NCI-H2171 treated with DMSO at 0.1 percent for 48 hours (cell line): ENCODE results near the gene MYOF.
"Not testable (repeated sequence)": the region's sequence is repeated elsewhere in the genome, so short reads cannot be mapped to it uniquely, and the experiment has no call there.

Experiments
- DNase-seq: peaks from one replicate; lab custom pipeline; 2025; lab: John Stamatoyannopoulos, UW

Gene MYOF

DNA sequence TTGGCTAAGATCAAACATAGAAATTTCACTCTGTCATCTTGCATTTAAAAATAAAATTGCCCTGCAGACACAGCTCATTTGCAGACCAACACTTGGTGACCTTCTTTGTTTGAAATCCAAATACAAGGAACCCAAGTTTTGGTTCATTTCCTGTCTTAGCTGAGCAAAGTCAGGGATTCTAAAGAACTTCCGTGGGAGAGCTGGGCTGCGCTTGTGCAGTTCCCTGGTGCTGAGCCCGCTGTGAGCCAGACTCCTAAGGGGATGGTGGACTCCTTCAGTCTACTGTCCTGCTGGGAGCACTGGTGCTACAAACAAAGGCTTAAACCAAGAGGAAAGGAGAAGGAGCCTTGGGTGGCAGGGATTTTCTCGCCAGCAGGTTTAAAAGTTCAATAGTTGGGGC, 60.0 kb downstream of the MYOF start:
- no peak for DNase-seq

DNA sequence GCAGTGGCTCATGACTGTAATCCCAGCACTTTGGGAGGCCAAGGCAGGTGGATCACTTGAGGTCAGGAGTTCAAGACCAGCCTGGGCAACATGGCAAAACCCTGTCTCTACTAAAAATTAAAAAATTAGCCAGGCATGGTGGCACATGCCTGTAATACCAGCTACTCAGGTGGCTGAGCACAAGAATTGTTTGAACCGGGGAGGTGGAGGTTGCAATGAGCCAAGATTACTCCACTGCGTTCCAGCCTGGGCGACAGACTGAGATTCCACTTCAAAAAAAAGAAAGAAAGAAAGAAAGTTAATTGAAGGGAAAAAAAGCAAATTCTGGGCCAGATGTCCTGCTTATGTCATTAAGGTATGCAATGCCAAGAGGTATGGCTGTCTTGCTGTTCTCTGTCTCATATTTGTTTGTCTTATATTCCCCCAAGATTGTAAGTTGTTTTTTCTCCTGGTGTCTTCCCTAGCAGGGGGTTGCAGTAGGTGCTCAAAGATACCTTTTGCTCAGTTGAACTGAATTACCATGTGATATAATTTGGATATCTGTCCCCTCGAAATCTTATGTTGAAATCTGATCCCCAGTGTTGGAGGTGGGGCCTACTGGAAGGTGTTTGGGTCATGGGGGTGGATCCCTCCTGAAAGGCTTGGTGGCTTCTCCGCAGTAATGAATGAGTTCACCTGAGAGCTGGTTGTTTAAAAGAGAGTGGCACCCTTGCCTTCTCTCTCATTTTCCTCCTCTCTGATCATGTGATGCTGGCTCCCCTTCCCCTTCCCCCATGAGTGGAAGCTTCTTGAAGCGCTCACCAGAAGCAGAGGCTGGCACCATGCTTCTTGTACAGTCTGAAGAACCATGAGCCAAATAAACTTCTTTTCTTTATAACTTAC, 60.9 kb downstream of the MYOF start:
- DNase-seq: peak; percentile 88

DNA sequence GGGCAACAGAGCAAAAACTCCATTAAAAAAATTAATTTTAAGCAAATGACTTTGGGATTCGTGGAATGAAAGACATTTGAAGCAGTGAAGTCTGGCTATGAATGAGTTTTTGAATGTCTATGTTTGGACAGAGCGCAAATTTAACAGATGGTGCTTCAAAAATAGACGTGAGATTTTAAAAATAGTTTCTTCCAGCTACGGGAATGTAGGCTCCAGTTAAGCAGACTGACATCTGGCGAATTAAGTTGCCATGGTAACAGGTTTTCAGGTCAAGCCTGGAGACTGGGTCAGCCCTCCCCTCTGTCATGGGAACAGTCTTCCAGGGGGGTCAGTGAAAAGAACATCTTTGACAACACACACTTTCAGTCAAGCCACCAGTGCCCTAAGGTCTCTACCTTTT, 62.0 kb downstream of the MYOF start:
- DNase-seq: peak; percentile 76

DNA sequence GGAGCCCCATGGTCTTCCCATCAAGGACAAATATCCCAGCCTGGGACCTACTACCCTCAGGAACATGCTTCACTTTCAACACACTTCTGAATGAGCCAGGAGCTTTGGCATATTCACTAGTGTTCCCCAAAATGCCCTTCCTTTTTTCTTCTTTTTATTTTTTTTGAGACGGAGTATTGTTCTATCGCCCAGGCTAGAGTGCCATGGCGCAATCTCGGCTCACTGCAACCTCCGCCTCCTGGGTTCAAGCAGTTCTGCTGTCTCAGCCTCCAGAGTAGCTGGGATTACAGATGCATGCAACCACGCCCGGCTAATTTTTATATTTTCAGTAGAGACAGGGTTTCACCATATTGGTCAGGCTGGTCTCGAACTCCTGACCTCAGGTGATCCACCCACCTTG, 63.1 kb downstream of the MYOF start:
- not testable (repeated sequence) for DNase-seq

DNA sequence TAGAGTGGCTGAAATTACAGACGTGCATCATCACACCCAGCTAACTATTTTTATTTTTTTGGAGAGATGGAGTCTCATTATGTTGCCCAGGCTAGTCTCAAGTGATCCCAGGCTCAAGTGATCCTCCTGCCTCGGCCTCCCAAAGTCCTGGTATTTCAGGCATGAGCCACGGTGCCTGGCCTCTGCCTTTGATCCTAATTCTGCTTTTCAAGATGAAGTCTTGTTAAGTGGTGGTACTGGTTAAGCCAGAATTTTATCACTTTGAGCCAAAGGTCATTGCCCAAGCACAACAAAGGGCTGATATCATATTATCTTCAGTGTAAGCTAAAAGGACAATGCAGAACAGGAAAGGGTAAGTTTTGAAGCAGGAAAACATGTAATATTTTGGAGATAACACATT, 64.2 kb downstream of the MYOF start:
- peak; percentile 33 for DNase-seq

DNA sequence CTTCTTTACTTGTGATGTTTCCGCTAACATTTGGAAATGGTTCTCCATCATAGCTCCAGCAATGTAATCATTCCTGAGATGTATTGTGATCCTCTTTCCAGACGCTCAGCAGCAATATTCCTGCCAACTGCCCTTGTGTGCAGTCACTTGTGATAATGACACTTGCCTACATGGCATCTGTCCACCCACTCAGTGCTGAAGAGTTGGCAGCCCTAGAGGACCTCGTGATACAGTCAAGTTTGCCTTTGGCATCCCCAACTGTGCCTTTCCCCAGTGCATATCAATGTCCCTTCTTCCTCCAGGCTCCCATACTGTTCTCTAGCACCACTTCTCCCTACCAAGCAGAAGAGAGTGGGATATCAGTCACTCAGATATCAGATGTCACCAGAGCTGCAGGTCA, 64.9 kb downstream of the MYOF start:
- peak; percentile 80 for DNase-seq

DNA sequence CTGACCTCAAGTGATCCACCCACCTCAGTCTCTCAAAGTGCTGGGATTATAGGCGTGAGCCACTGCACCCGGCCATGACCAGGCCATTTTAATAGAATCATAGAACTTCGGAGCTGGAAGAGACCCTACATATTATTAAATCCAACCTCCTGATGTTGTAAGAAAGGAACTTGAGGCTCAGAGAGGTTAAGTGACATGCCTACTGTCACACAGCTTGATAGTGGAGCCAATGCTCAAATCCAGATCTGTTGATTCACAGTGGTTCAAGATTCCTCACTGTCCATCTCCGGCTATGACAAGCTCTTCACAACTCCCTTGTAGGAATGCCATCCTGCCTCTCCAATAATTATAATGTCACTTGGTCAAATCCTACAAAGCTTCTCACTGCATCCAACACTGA, 65.3 kb downstream of the MYOF start:
- no peak for DNase-seq

DNA sequence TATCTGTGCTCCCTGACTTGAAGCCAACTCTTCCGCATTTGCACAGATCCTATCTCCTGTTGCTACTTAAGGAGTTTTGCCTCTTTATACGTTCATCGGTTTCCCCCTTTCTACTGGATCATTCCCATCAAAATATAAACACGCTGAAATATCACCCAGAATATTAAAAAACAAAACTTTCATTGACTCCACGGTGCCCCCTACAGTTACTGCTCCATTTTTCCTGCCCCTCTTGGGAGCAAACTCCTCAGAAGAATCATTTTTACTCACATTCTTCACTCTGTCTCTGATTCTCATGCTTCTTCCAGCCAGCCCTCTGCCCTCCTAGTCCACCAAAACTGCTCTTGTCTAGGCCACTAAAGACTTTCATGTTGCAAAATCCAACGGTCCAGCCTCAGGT, 66.4 kb downstream of the MYOF start:
- DNase-seq: no peak

DNA sequence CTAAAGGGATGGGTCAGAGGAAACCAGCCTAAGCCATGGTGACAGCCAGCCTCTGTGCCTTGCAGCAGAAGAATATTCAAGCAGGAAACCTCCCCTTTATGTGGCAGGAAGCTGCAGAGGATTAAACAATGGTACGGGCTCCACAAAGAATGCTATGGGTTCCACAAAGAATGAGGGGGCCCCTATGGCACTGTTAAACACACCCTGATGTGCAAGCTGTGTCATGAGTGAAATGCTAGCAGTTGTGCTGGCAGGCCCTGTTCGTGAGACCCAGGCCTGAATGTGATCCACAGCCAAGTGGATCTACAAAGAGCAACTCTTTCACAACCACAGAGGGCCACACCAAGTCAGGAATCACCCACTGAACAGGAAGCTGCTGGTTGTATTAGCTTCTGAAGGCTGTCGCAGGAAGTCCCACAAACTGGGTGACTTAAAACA, 68.9 kb downstream of the MYOF start:
- DNase-seq: no peak

DNA sequence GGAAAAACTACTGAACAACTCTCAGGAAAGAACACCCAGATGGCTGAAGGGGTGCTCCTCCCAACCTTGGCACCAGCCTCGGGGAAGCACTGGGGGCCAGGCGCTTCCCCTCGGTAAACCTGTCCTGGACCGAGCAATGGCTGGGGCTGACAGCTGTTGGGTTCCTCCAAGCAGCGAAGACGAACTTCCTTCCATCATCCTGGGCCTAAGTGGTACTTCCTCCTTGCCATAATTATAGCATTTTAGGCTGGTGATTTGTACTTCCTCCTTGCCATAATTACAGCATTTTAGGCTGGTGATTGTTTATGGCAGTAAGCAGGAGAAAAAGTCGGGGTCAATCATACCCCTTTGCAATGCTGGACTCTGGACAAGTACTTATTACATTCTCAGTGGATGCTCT, 69.3 kb downstream of the MYOF start:
- DNase-seq: no peak

DNA sequence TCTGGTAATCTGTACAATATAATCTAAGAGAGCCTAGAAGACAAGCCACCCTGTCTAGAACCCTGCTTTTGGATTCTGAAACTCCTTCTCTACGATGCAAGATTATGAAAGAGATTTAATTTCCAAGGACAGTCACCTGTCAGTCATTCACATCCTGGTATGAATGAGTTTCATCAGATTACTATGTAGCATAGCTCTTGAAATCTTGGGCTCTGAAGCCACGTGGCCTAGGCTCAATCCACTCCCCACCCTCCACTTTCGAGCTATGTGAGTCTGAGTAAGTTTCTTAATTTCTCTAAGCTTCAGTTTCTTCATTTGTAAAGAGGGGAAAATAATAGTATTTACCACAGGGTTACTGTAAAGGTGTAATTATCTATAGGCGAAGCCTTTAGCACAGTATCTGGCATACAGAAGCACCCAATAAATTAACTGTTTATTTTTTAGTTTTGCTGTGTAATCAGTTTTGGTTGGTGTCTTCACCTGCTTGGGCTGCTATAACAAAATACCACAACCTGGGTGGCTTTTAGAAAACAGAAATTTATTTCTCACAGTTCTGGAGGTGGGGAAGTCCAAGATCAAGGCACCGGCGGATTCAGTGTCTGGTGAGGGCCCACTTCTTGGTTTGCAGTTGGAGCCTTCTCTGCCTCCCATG, 71.3 kb downstream of the MYOF start:
- no peak for DNase-seq

DNA sequence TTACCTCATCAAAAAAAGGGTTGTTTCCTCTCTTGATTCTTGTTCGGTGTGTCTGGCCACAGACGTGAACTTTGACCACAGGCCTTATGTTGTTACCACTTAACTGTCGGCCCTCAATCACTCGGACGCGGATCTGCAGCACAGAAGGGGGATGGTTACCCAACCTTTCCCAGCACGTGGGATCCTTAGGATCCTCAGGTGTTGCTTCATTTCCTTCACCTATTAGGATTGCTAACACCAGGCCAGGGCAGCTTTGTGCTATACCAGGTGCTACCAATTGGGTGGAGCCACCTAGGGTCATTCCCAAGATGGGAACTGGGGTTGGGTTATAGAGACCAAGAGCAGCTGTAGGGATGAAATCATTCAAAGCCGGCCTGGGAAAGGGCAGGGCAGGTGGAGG, 73.4 kb downstream of the MYOF start:
- no peak for DNase-seq

DNA sequence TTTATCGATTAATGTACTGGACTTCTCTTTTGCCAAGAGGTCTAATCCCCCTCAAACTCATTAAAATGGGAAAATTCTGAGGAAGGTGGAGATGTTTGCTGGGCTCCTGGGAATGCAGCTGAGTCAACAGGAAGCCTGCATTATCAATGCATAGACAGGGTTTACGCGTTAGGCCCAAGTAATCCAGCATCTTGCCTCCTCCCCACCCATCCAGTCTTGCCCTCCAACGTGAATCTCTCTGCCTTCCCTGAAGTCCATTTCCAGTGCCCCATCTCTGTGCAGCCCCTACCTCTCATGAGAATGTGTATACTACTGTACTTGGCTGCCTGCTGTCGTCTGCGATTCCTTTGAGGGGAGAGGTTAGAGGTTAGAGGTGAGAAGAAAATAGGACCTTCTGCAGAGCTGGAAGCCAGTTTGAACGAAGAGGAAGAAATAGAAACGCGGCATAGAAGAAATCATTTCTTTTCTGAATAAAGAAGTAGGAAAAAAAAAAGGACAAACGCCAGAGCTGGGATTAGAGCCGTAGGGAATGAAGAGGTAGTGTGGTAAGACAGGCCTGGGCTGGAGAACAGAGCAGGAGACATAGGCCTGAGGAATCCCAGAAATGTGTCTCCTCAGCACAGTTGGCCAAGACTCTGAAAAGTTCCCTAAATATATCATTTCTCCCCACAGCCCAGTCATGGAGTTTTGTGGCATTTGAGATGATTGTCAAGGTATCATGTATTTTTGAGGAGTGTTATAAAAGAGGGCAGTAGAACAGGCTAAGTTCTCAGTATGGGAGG, 75.6 kb downstream of the MYOF start:
- no peak for DNase-seq

DNA sequence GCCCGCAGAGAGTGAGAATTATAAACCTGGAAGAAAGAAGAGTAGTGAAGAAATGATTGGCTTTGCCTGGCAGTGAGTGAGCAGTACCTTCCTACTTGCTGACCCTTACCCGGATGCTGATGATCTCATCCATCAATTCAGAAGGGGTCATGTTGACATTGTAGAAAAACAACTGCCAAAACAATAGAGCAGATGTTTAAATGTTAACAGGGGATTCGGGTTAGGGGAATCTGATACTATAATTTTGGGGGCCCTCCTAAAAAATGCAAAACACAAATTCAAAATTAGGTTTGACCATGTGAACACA, 78.1 kb downstream of the MYOF start:
- peak; percentile 60 for DNase-seq

DNA sequence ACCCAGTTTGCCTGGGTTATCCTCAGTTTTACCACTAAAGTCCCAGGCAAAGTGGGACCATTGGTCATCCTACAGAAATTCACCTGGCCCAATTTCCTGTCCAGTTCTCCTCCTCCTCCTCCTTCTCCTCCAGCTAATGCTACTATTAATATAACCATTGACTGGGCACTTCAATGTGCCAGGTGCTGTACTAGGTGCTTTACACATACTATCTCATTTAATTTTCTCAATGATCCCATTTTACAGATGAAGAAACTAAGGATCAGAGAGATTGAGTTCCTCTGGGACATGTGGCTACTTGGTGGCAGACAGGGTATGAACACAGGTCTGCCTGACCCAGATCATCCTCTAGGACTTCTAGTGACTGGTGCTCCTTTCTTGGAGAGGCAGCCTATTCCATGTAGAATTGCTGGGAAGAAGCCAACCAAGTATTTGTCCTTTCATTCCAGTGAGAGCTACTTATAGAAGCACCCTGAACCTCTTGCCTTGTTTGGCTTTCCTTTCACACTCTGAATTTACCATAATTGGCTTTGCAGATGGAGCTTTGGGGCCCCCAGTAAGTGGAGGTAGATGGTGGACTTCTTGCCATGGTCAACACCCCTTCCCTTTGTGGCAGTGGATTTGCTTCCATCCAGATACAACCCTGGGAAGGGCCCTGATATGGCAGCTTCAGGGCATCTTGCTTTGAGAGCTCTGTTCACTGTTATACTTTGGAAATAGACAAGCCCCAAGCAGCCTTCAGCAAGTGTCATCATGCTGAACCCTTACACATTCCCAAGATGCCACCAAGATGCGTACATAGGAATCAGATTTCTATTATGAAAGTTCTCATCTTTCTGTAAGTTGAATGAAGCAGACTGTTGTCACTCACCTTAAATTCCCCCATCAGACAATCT, 78.7 kb downstream of the MYOF start:
- peak; percentile 60 for DNase-seq

DNA sequence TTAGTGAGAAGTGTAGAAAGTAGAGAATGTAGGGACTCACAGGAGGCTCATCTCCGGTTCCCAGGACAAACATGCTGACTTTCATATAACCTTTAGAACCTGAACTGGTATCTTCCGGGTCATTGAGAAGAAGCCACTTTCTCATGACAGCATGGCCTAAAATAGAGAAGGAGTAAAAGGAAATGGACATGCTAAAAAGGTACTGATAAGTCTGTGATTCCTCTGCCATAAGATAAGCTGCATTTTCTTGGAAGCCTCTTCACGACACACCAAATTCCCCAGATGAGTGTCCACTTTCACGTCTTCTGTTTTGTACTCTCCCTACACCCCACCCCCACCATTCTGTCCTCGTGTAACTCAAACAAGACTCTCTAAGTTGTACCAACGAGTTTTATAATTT, 79.9 kb downstream of the MYOF start:
- no peak for DNase-seq

DNA sequence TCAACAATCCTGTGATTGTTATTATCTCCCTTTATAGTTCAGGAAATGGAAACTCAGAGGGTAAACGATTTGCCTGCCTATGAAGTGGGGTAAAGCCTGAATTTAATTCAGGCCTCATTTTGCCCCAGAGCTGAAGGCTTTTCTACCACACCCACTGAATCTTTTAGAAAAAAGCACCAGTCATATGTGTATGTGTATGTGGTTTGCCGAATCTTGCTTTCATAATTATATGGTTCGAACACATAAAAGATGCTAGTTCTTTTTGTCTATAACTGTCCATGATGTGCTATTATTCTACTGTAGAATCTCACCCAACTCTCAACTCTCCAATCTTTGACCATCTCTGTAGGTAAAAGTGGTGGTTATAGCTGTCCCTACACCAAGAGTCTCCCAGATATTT, 83.6 kb downstream of the MYOF start:
- DNase-seq: no peak

DNA sequence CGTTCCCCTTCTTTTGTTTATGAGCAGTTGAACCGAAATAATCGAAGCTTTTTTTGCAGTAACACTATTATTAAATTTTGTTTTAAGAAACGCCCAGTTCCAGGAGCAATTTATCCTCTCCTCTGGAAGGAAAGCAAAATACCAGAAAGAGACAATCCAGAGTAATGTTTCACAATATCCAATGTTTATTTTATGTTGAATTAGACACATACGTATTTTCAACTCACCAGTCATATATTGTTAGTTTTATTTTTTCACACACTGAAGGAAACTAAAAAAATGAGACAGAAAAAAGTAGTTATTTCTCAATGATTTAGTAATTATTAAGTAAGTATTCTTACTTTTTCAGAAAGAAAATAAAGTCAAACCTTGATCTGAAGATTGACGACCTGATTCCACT, 85.1 kb downstream of the MYOF start:
- DNase-seq: no peak

DNA sequence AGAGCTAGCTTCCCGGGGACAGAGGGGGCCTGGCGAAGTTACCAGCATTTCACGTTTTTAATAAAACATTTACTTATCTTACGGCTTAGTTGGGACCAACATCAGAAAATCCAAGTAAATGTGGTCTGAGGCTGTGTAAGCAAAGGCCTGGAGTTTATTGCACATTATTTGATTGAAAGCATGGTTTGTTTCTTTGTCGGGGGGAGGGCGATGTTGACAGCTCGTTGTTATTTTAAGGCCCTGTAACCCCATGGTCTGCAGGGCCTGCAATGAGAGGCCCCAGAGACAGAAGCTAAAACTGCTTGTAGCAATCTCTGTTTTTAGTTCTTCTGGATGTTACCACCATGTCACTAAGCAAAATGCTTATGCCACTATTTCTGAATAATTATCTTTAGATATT, 88.9 kb downstream of the MYOF start:
- no peak for DNase-seq

DNA sequence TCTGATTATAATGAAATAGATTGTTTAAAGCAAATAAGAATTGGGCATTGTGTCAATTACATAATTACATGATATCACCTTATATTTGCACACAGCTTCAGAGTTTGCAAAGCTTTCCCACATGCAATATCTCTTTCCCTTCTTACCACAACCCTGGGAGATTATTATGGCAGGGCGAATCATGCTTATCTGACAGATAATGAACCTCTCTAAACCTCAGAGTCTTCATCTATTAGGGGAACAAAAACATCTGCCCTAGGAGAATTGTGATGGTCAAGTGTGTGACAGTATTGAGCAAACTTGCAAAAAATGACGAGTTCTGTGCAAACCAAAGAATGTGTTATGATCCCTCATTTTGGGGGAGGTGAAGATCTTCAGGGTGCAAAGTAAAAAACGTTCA, 90.0 kb downstream of the MYOF start:
- DNase-seq: no peak

DNA sequence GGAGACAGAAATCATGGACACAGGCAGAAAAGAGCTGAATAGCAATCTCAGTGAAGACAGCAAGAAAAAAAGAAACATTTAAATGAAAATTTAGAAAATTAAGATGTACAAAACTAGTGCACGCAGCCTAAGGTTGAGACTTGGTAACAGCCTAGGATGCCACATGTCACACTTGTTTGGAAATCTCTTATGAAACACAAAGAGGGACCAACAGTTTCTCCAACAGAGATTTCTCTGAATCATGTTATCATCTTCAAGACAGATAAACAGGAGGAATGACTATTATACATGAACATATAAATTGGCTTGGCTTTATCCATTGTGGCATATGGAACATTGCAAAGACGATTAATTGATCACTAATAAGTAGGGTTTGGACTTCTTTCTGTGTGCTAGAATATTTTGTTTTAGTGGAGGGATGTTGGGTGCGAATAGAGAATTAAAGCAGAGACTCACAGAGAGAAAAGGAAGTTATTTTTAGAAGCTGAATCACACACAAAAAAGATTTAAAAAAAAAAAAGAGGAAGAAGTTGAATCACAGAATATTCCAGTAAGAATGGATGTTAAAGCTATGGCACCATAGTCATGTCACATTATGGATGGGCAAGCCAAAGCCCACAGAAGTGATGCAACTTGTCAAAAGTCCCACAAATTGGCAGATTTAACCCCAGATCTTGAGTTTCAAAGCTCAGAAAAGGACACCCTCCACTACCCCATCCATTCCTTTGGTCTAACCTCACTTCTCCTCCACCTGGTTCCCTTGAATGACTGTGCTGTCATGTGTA, 91.6 kb downstream of the MYOF start:
- no peak for DNase-seq
